ENCODE results near the gene MTG2.

MTG2 gene

DNA sequence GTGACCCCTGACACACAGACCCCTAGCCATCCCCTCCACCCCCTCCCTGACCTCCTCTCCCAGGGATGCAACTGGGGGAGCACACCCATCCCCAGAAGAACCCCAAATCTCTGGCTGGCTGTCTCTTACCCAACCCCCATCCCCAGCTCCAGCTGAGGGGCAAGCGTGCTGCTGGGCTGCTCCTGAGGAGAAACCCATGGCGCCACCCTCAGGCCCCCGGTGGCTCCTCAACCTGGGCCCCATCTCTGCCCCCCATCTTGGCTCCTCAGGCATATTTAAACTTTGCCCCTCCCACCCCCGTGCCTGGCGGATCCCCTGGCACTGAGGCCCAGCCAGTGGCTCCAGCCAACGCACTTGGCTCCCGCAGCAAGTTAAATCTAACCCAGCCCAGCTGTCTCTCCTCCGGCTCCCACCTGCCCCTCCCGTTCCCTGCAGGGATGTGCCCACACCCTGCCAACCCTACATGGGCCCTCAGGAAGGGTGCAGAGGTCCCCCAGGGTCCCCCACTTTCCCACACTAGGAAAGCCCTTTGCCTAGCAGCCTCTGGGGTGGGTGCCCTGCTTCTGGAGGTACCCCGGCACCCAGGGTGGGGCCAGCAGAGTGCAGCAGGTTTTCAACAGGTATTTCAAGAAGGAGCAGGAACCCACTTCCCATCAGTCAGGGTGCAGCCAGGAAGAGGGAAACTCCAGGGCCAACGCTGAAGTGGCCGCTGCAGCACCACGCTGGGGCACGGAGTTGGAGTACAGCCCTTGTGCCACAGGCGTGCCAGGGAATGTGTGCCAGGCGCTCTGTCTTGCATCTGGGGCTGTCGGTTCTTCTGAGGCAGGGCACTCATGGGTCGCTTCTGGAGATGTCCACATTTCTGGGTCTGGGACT is 50.2 kb downstream of the MTG2 start:
- DNase-seq (ENCODE audit: low read depth in 2 of 2) = no peak

DNA sequence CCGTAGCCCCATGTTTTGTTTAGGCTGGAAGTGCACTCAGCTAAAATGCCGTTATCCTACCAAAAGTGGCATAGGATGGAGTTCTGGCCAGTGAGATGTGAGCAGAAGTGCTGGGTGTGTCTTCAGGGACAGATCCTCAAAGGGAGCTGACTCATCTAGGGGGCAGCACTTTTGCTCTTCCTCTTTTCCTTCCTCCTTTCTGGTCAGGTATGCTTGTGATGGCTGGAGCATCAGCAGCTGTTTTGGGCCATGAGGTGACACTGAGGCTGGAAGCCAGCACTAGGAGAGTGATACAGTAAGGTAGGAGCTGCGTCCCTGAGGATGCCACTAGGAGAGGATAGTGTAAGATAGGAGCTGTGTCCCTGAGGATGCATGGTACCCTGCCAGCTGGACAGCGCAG is 50.9 kb downstream of the MTG2 start:
- DNase-seq (ENCODE audit: low read depth in 2 of 2) = no peak

DNA sequence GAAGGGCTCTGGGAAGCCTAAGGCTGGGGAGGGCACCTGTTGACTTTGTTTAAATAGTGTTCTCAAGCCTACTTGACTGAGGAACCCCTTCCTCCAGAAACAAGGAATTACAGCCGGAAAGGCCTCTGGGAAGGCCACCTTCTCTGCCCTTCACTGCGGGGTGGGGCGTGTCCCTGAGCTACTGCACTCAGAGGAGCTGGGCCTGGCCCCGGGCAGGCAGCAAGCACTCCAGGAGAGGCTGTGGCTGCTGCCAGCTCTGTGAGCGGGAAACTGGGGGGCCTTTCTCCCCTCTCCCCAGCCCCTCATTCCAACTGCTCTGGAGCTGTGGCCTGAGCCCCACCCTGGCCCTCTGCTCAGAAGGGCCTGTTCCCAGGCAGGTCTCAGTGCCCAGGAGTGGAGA is 51.5 kb downstream of the MTG2 start:
- DNase-seq (ENCODE audit: low read depth in 2 of 2) = no peak

DNA sequence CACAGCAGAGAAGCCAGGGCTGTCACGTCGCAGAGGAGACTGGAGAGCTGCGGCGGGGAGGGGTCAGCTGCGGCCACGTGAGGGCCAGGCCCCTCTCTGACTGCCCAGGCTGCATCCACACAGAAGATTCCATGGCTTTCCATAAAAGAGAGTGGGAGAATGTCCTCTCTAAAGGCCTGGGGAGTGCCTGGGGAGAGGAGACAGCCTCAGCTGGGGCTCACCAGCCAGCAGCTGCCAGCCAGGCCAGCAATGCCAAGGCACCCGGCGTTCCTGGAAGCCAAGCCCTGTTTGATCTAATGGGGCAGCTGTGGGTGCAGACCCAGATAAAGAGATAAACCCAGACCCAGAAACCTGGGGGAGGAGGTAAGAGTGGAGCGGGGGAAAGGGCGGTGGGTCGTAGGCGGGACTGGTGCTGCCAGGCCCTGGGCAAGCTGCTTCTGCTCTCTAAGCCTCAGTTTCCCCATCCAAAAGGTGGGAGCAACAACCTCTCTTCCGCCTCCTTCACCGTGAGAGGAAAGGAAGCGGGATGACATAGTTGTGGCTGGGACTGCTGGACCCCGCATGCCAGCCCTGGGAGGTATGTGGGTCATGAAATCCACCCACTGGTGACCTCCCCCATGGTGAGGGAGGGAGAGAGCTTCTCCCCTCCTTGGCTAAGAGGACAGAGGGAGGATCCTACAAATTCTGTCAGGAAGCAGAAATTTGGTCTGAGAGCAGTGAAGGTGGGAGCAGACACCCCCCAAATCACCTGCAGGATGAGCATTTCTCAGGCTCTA is 52.4 kb downstream of the MTG2 start:
- no peak for DNase-seq (ENCODE audit: low read depth in 2 of 2)

DNA sequence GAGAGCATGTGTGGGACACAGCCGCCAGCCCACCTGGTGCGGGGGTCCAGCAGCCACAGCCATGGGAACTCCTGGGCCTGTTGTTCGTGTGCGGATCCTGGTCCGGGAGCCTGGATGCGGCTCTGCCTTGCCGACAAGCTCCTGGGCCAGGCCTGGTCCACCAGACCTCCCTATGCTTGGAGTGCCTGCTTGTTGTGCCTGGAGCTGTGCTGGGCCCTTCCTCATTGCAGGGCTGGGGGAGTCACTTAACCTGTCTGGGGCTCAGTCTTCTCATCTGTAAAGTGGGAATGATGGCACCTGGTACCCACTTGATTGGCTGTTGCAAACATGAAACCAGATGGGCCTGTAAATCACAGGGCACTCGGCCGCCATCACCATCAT is 52.9 kb downstream of the MTG2 start:
- DNase-seq (ENCODE audit: low read depth in 2 of 2) = no peak

DNA sequence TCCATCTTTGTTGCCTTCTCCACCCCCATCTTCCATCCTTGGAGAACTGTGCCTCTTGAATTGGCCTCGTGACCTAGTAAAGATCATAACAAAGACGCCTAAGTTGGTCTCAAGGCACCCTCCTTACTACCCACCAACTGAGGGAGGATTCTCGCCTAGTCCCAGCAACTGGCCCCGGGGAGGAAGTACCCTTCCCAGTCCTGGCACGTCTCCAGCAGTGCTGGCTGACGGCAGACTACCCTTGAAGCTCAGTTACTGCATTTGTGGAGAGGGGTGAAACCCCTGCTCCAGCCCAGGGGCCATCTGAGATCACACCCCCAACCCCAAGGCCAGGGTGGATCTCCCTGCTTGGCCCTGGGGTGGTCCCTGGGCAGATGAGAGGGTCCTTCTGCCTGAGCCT is 53.4 kb downstream of the MTG2 start:
- no peak for DNase-seq (ENCODE audit: low read depth in 2 of 2)

DNA sequence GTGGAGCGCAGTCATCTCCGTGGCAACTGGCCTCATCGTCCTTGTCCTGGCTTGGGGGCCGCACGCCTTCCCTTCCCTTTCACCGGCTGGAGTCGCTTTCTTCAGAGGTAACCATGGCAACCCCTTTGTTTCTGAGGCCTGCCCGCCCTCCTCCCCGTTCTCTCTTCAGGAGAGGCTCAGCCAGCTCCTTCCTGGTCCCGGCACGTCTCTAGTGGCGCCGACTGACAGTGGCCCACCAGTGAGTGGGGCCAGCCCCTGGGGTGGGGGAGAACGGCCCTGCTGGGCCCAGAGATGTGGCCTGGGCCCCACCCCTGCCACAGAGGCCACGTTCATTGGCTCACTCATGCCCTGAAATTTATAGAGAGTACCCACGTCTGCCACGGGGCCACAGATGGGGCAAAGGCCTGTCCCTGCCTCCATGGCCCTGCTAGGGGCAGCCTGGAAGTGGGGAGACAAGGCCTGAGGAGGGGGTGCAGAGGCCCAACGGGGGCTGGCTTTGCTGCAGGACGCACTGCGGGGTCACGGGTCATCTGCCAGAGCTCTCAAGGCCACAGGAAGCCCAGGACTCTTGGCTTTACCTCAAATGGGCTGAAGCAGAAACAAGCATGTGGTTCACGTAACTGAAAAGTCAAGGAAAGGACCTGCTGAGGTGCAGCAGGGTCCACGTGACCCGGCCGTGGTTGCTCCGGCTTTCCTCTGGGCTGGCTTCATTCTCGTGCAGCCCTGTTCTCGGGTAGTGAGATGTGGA is 54.1 kb downstream of the MTG2 start:
- no peak for DNase-seq (ENCODE audit: low read depth in 2 of 2)

DNA sequence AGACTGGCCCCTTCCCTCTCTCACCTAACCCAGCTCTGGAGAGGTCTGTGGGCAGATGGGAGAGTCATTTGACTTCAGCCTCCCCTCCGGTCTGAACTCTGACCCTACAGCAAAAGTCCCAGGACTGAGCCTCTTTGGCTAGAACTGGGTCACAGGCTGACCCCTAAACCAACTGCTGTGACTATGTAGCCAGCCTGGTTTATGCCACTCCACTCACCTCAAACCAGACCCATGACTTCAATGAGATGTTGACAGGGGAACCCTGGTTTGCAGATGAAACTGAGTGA is 54.6 kb downstream of the MTG2 start:
- DNase-seq (ENCODE audit: low read depth in 2 of 2) = no peak

DNA sequence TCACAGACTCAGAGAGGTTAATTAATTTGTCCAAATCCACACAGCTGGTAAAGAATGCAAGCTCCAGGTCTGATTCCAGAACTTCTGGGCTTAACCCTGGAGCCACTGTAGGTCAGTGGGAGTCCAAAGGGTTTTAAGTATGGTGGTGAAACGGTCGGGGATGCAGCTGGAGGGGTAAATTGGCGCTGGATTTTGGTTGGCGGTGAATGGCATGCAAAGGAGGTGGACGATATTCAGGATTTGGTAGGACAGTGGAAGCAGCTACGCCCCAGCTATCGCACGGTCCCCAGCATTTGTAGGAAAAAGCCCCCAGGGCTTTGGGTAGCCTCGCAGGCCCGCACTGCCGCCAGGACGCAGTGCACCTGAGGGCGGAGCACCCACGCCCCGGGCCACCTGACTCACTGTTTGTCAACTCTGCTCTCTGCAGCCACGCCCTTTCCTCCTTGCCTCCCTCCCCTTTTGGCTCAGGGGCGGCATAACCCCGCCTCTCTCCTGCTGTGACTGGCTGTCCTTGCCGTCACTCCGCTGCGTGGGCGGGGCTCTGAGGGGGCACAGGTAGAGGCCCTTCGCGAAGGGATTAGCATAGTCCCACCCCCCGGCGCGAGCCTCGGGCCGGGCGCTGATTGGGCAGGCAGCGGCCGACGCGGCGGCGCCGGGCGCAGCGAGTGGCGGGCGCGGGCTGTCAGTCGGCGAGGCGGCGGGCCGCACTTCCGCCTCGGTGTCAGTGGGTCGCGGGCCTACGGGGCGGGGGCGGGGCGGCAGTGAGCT is 55.2 kb downstream of the MTG2 start, which contains the start of gene OSBPL2:
Gene OSBPL2, plus strand, starts transcription at position 721 of the 768 bp plus-strand sequence. CDS start 17,664 bp downstream, outside the sequence.
- DNase-seq (ENCODE audit: low read depth in 2 of 2) = peak; percentile 100

DNA sequence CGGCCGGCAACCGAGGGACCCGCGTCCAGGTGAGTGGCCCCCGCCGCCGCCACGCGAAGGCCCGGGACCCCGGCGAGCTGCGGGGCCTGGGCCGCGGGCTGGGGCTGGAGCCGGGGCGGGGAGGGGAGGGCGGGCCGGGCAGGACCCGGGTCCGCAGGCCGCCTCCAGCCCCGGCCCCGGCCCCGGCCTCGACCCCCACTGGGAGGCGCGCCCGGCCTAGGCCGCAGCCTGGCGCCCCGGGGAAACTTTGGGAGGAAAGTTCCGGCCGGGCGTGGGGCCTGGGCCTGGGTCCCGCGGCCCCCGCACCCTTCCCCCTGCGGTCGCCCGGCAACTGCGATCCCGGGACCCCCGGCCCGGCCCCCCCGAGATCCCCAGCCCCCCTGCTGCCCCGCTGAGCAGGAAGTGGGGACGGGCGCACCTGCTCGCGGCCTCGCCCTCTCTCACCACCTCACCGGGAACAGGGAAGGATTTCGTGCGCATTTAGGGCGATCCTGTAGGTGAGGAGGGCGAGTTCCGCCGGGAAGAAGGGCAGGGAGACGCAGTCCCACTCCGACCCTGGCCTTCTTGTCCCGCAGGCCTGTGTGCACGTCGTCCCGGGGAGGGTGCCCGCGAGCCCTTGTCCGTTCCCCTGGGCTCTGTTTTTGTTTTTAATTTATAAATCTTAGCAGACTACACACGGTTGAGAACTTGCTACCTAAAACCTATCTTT is 55.9 kb downstream of the MTG2 start:
- no peak for DNase-seq (ENCODE audit: low read depth in 2 of 2)

DNA sequence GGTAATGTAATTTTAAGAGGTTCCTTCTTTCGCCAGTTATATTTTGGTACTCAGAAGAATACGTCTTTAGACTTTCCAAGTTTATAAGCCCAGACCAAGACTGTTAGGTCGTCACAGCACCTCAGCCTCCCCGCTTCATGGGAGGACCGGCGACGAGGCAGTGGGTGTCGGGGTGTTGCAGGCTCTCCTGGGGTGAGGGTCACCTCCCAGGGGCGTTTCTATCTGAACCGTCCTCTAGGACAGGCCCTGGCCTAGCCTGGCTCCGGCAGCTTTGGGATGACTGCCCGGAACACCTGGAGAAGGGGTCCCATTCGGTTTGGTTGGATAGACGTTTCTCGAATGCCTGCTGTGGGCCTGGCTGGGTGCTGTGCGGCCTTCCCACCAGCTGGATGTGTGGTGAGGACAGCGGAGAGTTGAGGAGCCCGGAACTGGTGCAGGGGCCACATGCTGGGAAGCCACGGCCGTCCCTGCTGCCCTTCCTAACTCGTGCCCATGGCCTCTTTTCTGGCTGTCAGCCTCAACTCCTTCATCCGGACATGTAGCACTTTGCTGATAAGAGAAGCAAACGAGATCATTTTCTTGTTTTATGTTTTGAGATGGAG is 56.6 kb downstream of the MTG2 start:
- DNase-seq (ENCODE audit: low read depth in 2 of 2) = no peak

DNA sequence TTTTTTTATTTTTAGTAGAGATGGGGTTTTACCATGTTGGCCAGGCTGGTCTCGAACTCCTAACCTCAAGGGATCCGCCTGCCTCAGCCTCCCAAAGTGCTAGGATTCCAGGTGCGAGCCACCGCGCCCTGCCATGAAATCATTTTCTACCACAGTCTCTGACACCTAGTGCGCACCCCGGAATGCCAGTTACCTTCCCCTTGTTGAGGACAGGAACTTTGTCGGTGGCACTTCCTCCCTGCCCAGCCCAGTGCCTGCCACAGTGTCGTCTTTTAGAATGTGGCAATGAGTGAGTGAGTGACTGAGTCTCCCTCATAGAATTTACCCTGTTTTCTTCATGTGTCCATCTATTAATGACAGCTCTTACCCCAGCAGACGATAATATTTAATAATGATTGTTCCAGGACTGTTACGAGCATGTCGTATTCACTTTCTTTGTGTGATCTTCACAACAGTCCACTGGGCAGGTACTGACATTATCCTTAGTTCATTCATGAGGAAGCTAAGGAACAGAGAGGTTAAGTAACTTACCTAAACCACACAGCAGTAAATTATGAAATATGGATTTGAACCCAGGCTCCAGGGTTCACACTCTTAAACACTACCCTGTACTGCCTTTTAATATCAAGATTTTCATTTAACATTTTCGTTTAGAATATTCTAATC is 57.3 kb downstream of the MTG2 start:
- DNase-seq (ENCODE audit: low read depth in 2 of 2) = no peak

DNA sequence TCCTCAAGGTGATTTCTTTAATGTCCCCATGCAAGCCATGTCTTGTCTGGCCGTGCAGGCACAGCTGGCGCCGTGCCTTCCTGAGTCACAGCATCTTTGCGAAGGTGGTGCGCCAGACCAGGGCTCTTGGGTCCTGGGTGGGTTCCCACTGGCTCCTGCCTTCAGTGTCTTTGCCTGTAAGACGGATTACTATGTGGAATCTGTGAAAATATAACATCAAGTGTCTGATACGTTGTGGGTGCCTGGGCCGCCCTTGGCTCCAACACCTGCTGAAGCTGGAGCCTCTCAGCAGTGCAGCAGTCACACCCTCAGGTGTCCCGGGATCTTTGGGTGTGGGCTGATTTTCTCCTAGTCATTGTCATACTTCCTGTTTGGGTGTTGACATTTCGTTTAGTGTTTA is 58.7 kb downstream of the MTG2 start:
- DNase-seq (ENCODE audit: low read depth in 2 of 2) = no peak

DNA sequence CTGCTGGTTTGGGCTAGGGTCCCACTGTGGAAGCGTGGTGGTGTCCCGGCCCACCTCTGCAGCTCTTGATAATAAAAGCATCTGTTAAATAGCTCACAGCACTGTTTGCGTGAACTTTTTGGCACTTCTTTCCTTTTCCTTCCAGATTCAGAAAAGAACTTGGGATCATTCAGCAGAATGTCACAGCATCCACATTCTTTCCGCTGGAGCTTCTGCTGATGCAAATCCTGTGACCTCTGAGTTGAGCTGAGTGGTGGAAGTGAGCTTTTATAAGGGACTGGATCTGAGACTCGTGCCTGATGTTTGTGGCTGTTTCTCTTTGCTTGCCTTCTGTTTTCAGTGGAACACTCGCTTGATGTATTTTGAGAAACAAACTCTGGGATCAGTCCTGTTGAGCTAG is 59.3 kb downstream of the MTG2 start:
- no peak for DNase-seq (ENCODE audit: low read depth in 2 of 2)

DNA sequence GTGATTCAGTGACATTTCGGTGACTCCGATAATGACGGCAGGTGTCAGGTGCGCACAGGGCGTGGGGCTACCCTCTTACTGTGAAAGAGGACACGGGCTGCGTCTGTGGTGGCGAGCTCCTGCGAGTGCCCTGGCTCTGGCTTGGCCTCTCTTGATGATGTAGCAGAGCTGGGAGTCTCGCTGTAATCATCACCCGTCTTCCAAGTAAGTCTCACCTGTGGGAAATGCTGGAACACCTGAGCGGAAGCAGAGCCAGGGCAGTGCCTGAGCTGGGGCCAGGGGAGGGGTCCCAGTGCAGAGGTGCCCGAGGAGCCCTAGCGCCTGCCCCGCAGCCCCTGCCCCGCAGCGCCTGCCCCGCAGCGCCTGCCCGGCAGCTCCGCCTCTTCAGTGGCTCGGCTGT is 60.3 kb downstream of the MTG2 start:
- no peak for DNase-seq (ENCODE audit: low read depth in 2 of 2)

DNA sequence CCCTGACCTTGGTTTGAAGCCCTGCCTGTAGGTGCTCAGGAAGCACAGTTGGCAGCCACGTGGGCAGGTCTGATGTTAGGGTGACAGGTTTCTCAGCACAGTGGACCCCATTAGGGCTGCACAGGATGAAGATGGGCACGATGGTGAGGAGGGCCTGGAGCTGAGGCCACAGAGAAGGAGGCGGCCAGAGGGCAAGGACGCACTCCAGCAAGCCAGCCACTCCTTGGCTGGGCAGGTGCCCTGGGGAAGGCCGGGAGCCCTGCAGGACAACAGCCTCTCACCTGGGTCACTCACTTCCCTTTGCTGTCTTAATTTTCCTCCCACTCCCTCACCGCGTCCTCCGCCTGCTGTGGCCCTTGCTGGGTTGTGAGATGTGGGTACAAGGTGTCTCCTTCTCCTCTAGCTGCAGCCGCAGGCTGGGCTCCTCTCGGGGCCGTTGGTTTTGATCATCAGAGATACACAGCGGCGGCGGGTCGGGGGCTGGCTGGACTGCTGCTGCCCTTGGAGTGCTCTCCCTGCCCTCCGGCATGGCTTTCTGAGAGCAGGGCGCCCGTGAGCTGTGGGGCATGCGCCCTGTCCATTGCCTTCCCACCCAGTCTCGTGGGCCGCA is 61.2 kb downstream of the MTG2 start:
- no peak for DNase-seq (ENCODE audit: low read depth in 2 of 2)

DNA sequence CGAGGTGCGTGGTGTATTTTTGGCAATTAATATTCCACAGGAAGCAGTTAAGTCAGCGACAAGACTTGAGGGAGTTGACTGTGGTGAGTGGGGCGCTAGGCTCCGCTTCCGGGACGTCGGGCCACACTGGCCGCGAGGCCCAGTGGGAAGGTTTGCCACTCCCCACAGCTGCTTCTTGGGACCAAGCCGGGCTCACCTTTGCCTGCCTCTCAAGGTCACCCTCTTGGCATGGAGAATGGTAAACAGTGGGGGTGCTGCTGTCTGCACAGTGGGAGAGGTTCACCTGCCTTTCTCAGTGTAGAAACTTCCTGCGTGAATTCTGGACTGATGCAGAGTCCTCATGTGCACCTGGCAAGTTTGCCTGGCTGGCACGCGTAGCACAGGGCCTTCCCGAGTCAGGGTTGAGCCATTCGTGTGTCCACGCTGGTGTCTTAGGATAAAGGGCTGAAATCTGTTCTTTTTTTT is 61.8 kb downstream of the MTG2 start:
- no peak for DNase-seq (ENCODE audit: low read depth in 2 of 2)

DNA sequence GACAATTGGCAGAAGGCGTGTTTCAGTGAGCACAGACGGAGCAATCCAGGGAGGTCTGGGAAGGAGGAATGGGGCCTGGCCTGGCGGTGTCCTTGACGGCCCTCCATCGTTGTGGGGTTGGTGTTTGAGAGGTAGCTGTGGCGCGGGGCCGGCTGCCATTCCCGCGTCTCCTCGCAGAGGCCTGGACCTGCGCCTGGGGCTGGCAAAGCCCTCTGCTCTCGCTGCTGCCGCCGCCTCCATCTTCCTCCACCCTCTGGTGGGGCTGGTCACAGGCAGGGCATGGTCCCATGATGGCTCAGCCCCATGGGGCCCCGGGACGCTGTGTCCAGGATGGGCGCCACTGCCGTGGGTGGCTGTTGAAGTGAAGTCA is 63.1 kb downstream of the MTG2 start:
- no peak for DNase-seq (ENCODE audit: low read depth in 2 of 2)

DNA sequence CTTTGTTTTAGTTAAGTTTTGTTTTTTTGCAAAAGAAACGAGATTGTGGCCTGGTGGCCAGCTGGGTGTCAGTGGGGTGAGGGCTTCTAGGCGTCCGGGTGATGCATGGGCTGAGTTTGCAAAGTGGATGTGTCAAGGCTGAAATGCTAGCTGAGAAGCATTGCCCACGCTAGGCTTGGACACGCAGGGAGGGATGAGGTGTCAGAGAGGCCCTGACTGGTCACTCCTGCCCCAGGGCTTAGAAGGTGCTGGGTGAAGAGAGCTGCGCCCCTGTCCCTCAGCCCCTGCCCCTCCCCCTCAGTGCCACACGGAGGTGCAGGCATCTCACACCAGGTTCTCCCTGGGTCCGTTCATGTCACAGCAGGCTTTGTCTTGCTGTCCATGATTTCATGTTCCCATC is 63.6 kb downstream of the MTG2 start:
- no peak for DNase-seq (ENCODE audit: low read depth in 2 of 2)

All from stimulated activated CD4-positive, alpha-beta T cell treated with anti-CD3 and anti-CD28 coated beads, Interleukin-1b, Interleukin-23, amount 100 ng/mL, for 1 hour (primary cell).